ENCODE measurements around the gene FNDC3A.

- TF ChIP-seq CTCF (IDR thresholded peaks at IDR 0.05; ENCODE audit: poor library complexity) (no peak), EZH2 (IDR thresholded peaks at IDR 0.05; ENCODE audit: borderline replicate concordance) (no peak)
These were observed 123.8 kb downstream of the FNDC3A start for GRCh38 chr13:49099513-49099877.

Measured in hepatocyte (in vitro differentiated cells).